Right hindlimb (tissue), 1 donor: ENCODE data around the gene CACNB2.
A peak's percentile ranks its signal among the peaks of the same experiment; 100 is the strongest.

ENCODE experiments used
- DNase-seq: peaks from one replicate; pipeline ENCODE4 v3.0.0-alpha.2; 2018

Gene CACNB2

DNA sequence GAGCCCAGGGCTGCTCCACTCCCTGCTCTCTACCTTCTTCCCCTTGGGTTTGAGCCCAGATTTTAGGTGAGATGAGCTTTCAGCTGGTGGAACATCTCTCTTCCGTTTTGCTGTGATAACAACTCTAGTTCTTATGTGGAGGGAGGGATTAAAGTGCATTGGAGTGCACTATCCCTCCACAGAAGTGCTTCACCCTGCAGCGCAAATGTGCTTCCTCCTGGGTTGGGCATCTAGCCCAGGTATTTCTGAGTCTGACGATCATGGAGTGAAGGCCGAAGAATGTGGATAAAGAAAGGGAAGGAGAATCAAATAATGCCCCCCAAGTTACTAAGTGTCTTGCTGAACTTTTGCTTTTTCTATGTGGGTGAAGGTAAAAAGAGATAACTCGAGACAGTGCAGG is 157.4 kb downstream of the CACNB2 start:
- DNase-seq, result no peak

DNA sequence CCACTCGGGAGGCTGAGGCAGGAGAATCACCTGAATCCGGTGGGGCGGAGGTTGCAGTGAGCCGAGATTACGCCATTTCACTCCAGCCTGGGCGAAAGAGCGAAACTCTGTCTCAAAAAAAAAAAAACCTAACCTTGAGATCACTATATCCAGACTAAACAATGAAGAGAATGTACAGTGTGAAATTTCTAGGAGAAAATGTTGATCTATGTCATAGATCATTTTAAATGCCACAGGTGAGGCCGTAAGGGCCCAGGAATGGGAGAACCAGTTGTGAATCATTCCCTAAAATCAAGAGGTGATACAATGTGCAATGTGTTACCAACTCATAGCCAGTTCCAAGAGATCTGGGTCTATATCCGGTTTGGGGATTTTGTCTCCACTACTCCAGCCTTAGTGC is 158.0 kb downstream of the CACNB2 start:
- DNase-seq, result no peak

- no peak for DNase-seq
Measured at GRCh38 chr10:18303851-18304801, 163.9 kb downstream of the CACNB2 start.

DNA sequence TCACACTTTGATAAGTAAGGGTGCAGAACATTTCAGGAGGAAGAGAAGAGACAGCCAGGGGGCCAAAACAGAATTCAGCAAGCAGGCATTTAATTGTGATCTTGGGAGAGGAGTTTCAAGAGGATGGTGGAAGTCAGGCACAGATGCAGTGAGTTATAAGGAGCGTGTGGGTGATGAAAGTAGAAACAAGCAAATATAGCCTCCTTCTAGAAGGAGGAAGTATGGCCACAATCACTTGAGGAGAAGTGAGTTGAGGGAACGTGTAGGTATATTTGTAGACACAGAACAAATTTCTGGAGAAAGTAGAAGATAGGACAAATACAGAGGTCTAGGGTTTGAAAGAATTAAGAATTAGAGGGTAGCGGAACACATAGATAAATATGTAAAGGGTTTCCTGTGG is 165.8 kb downstream of the CACNB2 start:
- DNase-seq, result no peak

- peak; percentile 24 for DNase-seq
Measured at GRCh38 chr10:18308600-18308999, 168.4 kb downstream of the CACNB2 start.

DNA sequence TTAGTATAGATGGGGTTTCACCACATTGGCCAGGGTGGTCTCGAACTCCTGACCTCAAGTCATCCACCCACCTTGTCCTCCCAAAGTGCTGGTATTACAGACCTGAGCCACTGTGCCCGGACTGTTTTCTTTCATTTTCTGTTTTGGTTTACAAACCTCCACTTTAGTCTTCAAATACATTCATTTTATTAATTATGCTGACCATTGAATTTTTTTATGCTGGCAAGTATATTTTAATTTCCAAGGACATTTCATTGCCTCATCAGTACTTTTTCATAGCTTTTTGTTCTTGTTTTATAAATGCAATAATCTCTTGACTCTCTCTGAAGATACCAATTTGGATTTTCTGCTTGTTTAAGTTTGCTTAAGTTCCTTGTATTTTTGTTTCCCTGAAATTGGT is 170.5 kb downstream of the CACNB2 start:
- no peak for DNase-seq

DNA sequence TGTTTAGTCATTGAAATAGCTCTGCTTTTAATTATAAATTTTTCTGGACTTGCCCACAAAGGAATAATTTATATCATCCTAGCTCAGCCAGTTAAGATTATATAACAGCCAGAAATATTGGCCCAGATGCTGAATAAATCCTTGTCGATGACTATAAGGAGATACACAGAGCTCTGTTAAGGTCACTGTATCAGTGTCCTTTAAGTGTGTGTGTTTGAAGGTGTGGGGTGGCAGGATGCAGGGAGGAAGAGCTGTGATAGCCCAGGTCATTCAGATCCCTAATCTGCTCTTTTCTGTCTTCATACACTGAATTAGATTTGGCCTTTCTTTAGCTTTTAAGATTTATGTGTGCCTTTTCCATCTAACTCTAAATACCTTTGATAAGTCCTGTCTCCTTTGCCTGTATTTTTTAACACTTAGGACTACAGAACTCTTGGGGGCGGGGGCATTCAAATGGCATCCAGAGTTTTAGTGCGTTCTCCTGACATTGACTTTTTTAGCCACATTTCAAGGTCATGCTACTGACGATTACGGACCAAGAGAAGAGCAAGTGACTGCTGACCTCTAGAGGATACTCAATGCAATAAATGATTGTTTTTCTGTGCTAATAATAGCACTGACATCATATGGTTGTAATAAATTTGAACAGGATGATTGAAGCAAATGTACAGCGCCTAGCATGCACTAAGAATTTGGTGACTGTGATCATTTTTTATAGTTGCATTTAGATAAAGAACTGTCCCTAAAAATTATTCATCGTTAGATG is 172.3 kb downstream of the CACNB2 start:
- DNase-seq, result no peak

DNA sequence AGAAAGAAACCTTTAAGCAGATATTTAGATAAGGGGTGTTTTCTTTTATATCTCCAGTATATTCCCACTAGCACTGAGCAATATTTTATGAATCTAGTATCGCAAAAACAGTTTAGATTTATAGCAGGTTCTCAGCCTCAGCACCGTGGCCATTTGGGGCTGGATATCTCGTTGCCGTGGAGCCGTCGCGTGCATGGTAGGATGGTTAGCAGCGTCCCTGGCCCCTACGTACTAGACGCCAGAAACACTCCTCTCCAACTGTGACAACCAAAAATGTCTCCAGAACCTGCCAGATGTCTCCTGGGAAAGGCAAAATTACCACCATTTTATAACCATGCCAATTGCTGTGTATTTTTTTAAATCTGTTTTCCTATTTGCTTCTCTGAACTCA is 172.9 kb downstream of the CACNB2 start:
- no peak for DNase-seq

DNA sequence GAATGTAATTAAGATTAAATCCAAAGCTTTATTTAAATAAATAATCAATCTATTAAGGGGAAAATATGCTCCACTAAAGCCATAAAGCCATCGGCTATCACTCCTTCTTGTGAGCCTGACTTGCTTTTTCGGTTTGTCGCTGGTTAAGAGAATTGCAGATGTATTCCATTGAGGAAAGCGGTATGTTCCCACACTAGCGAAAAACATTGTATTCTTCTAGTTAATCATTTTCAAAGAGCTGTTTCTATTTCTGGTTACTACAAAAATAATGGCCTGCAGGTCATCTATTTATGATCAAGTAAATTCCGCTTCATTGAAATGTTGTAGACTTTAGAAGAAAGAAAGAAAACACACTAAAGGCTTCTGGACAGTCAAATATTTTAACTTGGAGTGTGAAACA is 173.4 kb downstream of the CACNB2 start:
- DNase-seq, result no peak

DNA sequence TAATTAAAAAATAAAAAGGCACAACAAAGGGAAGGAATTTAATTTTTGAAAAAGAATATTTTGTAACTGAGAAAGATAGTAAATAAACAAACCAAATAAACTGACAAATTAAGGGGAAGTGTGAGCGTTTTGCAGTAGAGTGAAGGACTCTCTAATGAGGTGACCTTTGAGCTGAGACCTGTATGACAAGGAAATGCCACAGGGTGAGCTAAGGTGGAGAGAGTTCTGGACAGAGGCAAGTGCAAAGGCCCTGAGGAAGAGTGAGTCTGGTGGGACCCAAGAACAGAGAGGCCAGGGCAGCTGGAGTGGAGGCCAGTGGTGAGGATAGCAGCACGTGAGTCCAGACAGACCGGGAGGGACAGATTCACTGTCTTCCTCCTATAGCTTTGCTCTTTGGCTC is 179.4 kb downstream of the CACNB2 start:
- DNase-seq, result no peak

DNA sequence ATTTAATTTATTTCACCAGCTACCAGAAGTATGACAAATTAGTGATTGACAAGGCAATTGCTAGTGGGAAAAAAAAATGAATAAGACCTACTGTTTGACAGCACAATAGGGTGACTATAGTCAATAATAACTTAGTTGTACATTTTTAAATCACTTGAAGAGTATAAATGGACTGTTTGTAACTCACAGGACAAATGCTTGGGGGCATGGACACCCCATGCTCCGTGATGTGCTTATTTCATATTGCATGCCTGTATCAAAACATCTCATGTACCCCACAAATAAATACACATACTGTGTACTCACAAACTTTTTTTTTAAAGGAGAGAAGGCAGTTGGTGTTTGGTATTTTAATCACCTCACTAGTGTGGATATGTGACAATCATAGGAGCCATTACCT is 181.1 kb downstream of the CACNB2 start:
- no peak for DNase-seq

GRCh38 chr10:18323916-18324315 is 183.7 kb downstream of the CACNB2 start:
- no peak for DNase-seq

- DNase-seq, result no peak
Measured at GRCh38 chr10:18325410-18325809, 185.2 kb downstream of the CACNB2 start.

DNA sequence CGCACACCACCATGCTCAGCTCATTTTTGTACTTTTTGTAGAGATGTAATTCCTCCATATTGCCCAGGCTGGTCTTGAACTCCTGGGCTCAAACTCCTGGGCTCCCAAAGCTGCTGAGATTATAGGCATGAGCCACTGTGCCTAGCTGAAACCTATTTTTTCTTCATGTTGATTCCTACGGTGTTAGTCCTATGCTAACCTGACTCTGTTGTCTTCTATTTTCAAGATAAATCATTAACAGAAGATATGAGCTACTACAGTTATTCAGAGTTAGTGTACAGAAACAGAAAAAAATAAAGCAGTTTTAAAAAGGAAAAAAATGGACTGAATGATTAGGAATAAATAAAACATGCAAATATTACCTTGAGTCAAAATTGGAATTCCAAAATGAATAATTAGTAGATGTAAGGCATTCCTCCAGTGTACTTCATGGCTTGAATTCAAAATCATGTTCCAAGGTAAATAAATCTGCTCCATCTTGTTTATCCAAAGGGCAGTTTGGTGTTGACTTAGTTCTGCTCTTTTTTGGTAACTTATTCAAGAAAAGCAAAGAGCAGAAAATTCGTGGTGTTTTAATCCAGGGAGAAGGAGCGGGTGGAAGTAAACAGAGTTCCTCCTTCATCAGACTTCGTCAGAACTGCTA is 185.8 kb downstream of the CACNB2 start:
- DNase-seq, result no peak

DNA sequence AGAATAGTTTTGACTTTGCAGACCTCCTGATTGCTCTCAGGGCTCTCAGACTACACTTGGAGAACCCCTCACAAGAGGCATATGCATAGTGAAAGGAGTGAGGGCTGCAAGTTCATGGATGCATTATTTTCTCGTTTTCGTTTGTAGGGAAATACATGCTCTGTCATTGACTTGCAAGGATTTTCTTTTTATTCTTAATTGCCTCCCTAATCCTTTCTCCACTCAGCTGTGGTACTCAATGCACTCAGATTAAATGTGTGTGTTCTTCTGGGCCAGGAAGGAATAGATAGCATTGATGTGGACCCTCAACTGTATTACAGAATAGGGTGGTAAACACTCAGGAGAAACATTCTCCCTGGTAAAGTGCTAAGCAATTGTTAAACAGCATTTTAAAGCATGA is 188.7 kb downstream of the CACNB2 start:
- DNase-seq, result no peak

GRCh38 chr10:18332048-18332447 is 191.8 kb downstream of the CACNB2 start:
- DNase-seq, result no peak

DNA sequence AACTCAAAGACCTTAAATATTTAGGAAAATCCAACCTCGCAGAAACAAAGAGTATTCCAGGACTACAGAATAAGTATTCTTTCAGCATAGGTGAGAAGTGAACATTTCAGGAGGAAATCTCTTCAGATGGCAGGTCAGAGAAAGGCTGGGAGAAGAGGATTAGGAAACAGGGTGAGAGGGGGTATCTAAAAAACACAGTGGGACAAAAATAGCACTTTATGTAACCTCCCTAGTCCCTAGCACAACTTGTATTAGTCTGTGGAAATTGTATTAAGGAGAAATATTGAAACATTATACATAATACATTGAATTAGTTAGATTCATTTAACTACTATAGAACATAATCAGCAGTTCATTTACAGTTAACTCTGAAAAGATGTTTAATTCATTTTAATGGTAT is 192.3 kb downstream of the CACNB2 start:
- DNase-seq, result no peak

DNA sequence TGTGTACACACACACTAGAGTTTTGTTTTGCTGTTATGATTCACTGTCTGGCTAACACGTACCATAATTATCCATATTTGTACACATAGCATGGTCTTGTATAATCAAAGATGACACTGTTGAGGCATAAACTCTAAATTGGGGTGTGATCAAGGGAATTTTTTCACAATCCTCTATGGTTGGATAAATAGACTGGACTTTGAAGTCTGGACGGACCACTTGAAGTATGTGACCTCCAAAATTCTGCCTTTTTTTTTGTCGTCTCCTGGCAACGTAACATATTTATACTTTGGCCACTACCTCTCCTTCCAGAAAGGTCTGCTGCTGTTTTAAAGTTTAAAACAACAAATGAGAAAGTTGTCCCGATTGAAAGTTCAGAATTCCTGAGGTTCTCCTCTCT is 193.4 kb downstream of the CACNB2 start:
- no peak for DNase-seq

DNA sequence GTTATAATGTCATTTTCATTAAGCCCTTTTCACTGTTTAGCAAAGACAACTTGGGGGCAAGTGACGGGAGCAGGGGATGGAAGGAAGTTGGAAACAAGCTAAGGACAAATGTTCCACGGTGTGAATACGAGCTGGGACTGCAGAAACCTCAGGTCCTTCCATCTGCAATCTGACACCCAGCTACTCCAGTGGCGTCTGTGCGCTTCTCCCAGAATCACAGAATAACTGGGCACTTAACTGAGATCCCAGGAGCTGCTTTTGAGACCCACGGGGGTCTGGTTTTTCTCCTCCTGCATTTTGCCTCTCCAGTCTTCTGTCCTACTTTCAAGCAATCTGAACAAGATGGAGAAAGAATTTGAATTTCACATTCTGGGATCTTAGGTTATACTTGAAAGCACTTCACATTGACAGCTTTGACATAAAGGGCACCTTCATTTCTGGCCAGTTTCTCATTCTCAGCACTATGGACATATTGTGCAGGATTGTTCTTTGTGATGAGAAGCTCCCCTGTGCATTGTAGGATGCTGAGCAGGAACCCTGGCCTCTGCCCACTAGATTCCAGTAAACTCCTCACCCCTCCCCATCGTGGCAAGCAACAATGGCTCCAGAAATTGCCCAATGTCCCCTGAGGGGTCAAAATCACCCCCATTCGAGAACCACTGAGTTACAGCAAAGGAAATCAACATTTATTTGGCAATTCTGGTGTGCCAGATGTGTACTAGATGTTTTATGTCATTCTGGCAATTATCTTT is 194.1 kb downstream of the CACNB2 start:
- no peak for DNase-seq

DNA sequence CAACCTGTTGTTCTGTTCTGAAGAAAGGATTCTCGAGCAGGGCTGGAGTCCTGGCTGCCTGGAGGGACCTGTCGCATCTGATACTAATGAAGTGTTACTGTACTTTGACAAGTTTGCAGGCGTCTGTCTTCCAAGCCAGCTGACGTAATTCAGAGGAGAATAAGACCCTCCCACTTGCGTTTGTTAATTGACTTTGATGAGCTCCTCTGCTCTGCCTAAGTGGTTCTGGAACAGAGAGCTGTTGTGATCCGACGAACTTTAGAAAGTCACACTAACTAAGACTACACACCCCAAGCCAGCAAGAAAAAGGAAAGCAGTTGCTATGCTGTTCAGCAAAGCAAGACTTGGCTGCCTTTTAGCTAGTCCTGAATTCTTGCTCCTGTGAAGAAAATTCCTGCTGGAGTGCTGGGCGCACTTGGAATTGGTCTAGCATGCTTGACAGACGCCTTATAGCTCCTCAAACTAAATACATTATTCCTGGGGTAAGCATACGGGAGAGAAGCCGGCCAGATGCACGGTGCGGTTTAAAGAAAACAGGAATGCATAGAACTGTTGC is 200.3 kb downstream of the CACNB2 start:
- DNase-seq, result peak; percentile 57

GRCh38 chr10:18341055-18341454 is 200.8 kb downstream of the CACNB2 start:
- DNase-seq, result no peak

- no peak for DNase-seq
Measured at GRCh38 chr10:18343573-18343972, 203.3 kb downstream of the CACNB2 start.

- no peak for DNase-seq
Measured at GRCh38 chr10:18345308-18345707, 205.1 kb downstream of the CACNB2 start.
